Small intestine (tissue), 7 donors: ENCODE results near the gene PPHLN1. TPM values are rescaled to one million over a fixed set of nuclear protein-coding genes. Genes with fewer than 3 reads are reported as not detected.
A peak's percentile ranks its signal among the peaks of the same experiment; 100 is the strongest.
"Not testable (repeated sequence)": the region's sequence is repeated elsewhere in the genome, so short reads cannot be mapped to it uniquely, and the experiment has no call there.

Experiments used
- DNase-seq, 2 donors: peaks; one replicate each; pipeline versions ENCODE4 v3.0.0 to v3.0.0-alpha.2; 2013
- FAIRE-seq: peaks from 2 replicates; lab custom pipeline; 2012; peaks lifted over from hg19 to GRCh38; lab: Jason Lieb, UNC
- H3K27ac ChIP-seq, 3 donors: one replicate each; pipeline ENCODE4 v1.5.1; 2013; ENCODE audit warnings: low read length in 2 of 3, mild to moderate bottlenecking in 2 of 3, control low read depth in 1 of 3, inconsistent platforms in 1 of 3, low read depth in 1 of 3, moderate library complexity in 1 of 3
- H3K27me3 ChIP-seq, 3 donors: one replicate each; pipeline ENCODE4 v1.6.1; 2013; ENCODE audit warnings: low read length in 3 of 3, inconsistent platforms in 1 of 3; ENCODE audit not compliant: control insufficient read depth in 3 of 3, insufficient read depth in 3 of 3
- H3K36me3 ChIP-seq, 3 donors: one replicate each; pipeline ENCODE4 v1.6.1; 2013; ENCODE audit warnings: low read length in 3 of 3, inconsistent platforms in 1 of 3, low read depth in 1 of 3, mild to moderate bottlenecking in 1 of 3, moderate library complexity in 1 of 3; ENCODE audit not compliant: control insufficient read depth in 3 of 3, insufficient read depth in 2 of 3
- H3K4me1 ChIP-seq, 3 donors: one replicate each; pipeline ENCODE4 v1.6.1; 2013; ENCODE audit warnings: low read length in 2 of 3, inconsistent platforms in 1 of 3, low read depth in 1 of 3, mild to moderate bottlenecking in 1 of 3, moderate library complexity in 1 of 3; ENCODE audit not compliant: control insufficient read depth in 3 of 3, insufficient read depth in 2 of 3
- H3K4me3 ChIP-seq, 3 donors: one replicate each; pipeline ENCODE4 v1.5.1; 2013; ENCODE audit warnings: low read length in 3 of 3, control low read depth in 1 of 3, inconsistent platforms in 1 of 3, low read depth in 1 of 3, mild to moderate bottlenecking in 1 of 3, moderate library complexity in 1 of 3
- H3K9me3 ChIP-seq, 2 donors: one replicate each; pipeline ENCODE4 v1.6.1; 2013; ENCODE audit warnings: low read depth in 1 of 2, low read length in 1 of 2; ENCODE audit not compliant: control insufficient read depth in 2 of 2, insufficient read depth in 1 of 2
- WGBS, 3 donors: extraction: QIAGEN DNeasy Blood & Tissue Kit; methylation state at CpG; one replicate each; pipeline ENCODE4 v1.1.7; 2013; 5-methylcytosine and 5-hydroxymethylcytosine counted together
- polyA plus RNA-seq, 4 donors: library from polyadenylated mRNA; stranded (reverse) in 3 of 4; unstranded in 1 of 4; fragments of 200-250 nt in 3 of 4; fragments of 120-200 nt in 1 of 4; gene quantifications; one replicate each; pipeline versions ENCODE4 v1.2.1 to v1.2.3, GENCODE V29; 2013
- donor health status: healthy with polysubstance abuse.
- donor health status: control.
- donor health status: control.
- donor health status: Bipolar disorder and iron deficiency.
- donor health status: healthy.

The PPHLN1 gene
- polyA plus RNA-seq, 4 donors = 25.7 to 55.4 (median 28.8) TPM

DNA sequence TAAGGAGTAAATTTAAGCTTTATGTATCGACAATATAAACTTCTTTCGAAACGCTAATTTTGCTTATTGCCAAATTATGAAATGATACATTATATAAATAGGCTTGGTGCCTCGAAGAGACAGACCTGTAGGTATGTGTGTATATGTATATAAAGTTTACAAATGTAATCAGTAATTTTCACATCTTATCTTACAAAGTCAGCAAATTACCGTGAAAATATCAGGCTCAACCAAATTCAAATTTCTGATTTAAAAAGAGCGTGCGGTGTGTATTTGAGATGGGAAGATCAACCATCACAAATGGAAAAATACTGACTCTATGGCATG, 678 bp upstream of the PPHLN1 start:
- H3K4me1 ChIP-seq = peaks cover 0 to 7% (median 6%) of the 10 kb centered on the region in 3 donors
- peak overlapping the region; percentile 78 to 95 (median 88) for H3K4me3 ChIP-seq
- DNase-seq = no peak
- no peak for FAIRE-seq
- 35 to 45% (median 37%) methylated on average over 7 of the region's 7 CpGs for WGBS, 3 donors
- H3K27ac ChIP-seq = peak overlapping the region; percentile 74 to 92 (median 89)
- H3K9me3 ChIP-seq = no peaks in the 10 kb centered on the region
- H3K36me3 ChIP-seq = peaks cover 0 to 7% (median 0%) of the 10 kb centered on the region in 3 donors
- no peaks in the 10 kb centered on the region for H3K27me3 ChIP-seq

DNA sequence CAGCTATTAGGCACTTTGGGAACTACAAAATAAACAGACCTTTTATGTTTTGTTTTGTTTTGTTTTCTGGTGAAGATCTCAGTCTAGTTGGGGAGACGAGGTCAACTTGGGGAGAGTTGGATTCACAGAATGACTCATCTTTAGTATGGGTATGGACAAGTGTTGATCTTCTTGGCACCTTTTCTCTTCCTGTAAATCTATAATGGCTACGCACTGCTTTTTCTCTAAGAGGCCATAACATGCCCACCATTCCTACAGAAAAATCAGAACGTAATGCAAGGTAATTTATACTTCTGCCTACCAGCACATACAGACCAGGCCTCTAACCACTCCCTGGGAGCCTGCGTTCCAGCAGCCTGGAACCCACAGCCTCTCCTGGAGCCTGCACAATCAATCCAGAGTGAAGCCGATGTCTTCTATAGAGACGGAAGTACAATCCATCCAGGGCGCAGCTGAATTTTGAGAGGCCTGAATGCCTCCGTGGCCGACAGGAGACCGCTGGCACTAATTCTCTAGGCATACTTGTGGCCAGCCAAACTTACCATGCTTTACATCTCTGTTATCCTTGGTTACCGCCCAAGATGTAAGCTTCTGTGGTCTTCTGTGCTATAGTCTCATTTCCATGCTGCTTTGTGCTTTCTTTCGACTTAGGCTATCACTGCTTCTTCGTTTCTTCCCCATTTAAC, 717 bp downstream of the PPHLN1 start:
- 3 to 6% (median 6%) methylated on average over 13 of the region's 13 CpGs for WGBS, 3 donors
- no peaks in the 10 kb centered on the region for H3K27me3 ChIP-seq
- H3K9me3 ChIP-seq = no peaks in the 10 kb centered on the region
- H3K4me1 ChIP-seq = peaks cover 0 to 7% (median 6%) of the 10 kb centered on the region in 3 donors
- H3K36me3 ChIP-seq = peaks cover 0 to 5% (median 0%) of the 10 kb centered on the region in 3 donors
- FAIRE-seq = no peak
- peak overlapping the region; percentile 74 to 92 (median 89) for H3K27ac ChIP-seq
- H3K4me3 ChIP-seq = peak overlapping the region; percentile 78 to 95 (median 88)
- peak; percentile 32 to 56 for DNase-seq

GRCh38 chr12:42327227-42327590, 1.2 kb downstream of the PPHLN1 start:
- Histone ChIP-seq H3K9me3 (no peaks in the 10 kb centered on the region), H3K36me3 (peaks cover 0 to 5% (median 0%) of the 10 kb centered on the region in 3 donors), H3K27ac (peak overlapping the region in 2 of 3 donors; percentile 89 to 92), H3K4me3 (peak overlapping the region in 2 of 3 donors; percentile 78 to 95), H3K4me1 (peaks cover 0 to 7% (median 6%) of the 10 kb centered on the region in 3 donors), H3K27me3 (no peaks in the 10 kb centered on the region)
- DNase-seq (no peak), FAIRE-seq (no peak)
- 18 to 38% (median 22%) methylated on average over 2 of the region's 2 CpGs for WGBS, 3 donors

- not testable (repeated sequence) for DNase-seq, H3K9me3 ChIP-seq, H3K27me3 ChIP-seq, H3K4me1 ChIP-seq, FAIRE-seq, H3K36me3 ChIP-seq, H3K4me3 ChIP-seq, H3K27ac ChIP-seq
- 82 to 91% (median 83%) methylated on average over 11 of the region's 11 CpGs for WGBS, 3 donors
These were observed 4.1 kb downstream of the PPHLN1 start for GRCh38 chr12:42330097-42330496.

GRCh38 chr12:42332301-42333285, 6.6 kb downstream of the PPHLN1 start:
- DNase-seq (peak; percentile 54 to 58), FAIRE-seq (peak; percentile 5)
- H3K9me3 ChIP-seq = no peaks in the 10 kb centered on the region
- H3K36me3 ChIP-seq = peaks cover 0 to 11% (median 4%) of the 10 kb centered on the region in 3 donors
- 30 to 34% (median 33%) methylated on average over 4 of the region's 4 CpGs for WGBS, 3 donors
- no peak overlapping the region for H3K4me3 ChIP-seq
- H3K4me1 ChIP-seq = peaks cover 0 to 2% (median 1%) of the 10 kb centered on the region in 3 donors
- H3K27me3 ChIP-seq = no peaks in the 10 kb centered on the region
- H3K27ac ChIP-seq = no peak overlapping the region

GRCh38 chr12:42336286-42336685, 10.3 kb downstream of the PPHLN1 start:
- FAIRE-seq (no peak), DNase-seq (no peak)
- Histone ChIP-seq H3K4me3 (no peak overlapping the region), H3K27me3 (no peaks in the 10 kb centered on the region), H3K4me1 (no peaks in the 10 kb centered on the region), H3K9me3 (no peaks in the 10 kb centered on the region), H3K27ac (no peak overlapping the region), H3K36me3 (peaks cover 0 to 12% (median 8%) of the 10 kb centered on the region in 3 donors)
- WGBS, 3 donors = 38 to 89% (median 81%) methylated on average over 1 of the region's 1 CpG

GRCh38 chr12:42338280-42338679, 12.3 kb downstream of the PPHLN1 start:
- DNase-seq = no peak
- no peaks in the 10 kb centered on the region for H3K27me3 ChIP-seq
- H3K9me3 ChIP-seq = no peaks in the 10 kb centered on the region
- no peak for FAIRE-seq
- peaks cover 0 to 14% (median 8%) of the 10 kb centered on the region in 3 donors for H3K36me3 ChIP-seq
- H3K27ac ChIP-seq = no peak overlapping the region
- no peaks in the 10 kb centered on the region for H3K4me1 ChIP-seq
- no peak overlapping the region for H3K4me3 ChIP-seq
- WGBS, 3 donors = 88 to 90% (median 89%) methylated on average over 2 of the region's 2 CpGs

GRCh38 chr12:42342028-42342427, 16.1 kb downstream of the PPHLN1 start:
- no peak overlapping the region for H3K27ac ChIP-seq
- FAIRE-seq (no peak), DNase-seq (no peak)
- no peak overlapping the region for H3K4me3 ChIP-seq
- peaks cover 0 to 14% (median 6%) of the 10 kb centered on the region in 3 donors for H3K36me3 ChIP-seq
- H3K27me3 ChIP-seq = no peaks in the 10 kb centered on the region
- 63 to 75% (median 69%) methylated on average over 2 of the region's 2 CpGs for WGBS, 3 donors
- H3K9me3 ChIP-seq = no peaks in the 10 kb centered on the region
- H3K4me1 ChIP-seq = no peaks in the 10 kb centered on the region
